ENCODE results near the gene TPD52L1.

- TF ChIP-seq CTCF (IDR thresholded peaks at IDR 0.05), result no peak
- no peak for TF ChIP-seq EZH2 (IDR thresholded peaks at IDR 0.05; ENCODE audit: borderline replicate concordance, insufficient read depth, low read depth, low read length, poor library complexity, severe bottlenecking)
Measured at GRCh38 chr6:125124049-125124669, 29.4 kb upstream of the TPD52L1 start.
